SK-N-MC (cell line): ENCODE results near the gene THADA.

Experiments used
- EZH2 ChIP-seq: fragments of 200-600 bp; sonication (generic); IDR thresholded peaks from one replicate; pipeline ENCODE4 v1.6.1; 2017; ENCODE audit warnings: antibody characterized with exemption
- POLR2AphosphoS5 ChIP-seq: IDR thresholded peaks from 2 replicates; pipeline ENCODE4 v1.6.1; 2012; ENCODE audit warnings: mild to moderate bottlenecking, low read depth, low read length, borderline replicate concordance

DNA sequence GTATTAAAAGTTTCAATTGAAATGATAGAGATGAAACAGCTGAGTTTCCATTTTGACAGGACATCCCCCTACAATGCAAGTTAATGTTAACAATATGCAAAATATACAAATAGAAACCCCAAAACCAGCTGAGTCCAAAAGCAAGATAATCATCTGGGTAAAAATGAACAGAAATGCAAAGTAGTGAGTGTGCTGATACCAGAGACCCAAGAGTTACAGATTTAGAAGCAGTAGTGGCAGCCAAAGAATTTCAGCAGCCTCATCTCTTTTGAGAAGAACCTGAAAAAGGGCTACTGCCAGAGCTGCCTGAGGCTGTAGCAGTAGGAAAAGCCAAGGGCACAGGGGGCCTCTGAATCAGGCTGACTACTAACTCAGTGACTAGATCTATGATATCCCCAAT lies 82.6 kb downstream of the THADA start:
- TF ChIP-seq POLR2AphosphoS5 (no peak), EZH2 (no peak)
